Measurements from ENCODE around the gene APH1B.

APH1B gene

DNA sequence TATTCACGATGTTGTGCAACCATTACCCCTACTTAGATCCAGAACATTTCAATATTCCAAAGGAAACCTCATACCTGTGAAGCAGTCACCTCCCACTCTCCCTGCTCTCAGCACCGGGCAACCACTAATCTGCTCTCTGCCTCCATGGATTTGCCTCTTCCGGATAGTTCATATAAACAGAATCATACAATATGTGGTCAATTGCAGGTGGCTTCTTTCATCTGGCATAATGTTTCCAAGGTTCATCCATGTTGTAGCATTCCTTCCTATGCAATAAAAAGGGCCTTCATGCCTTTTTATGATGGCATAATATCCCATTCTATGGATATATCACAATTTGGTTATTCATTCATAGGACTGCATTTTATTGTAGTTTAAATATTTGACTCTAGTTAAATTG lies 80.3 kb downstream of the APH1B start:
- DNase-seq = no peak

DNA sequence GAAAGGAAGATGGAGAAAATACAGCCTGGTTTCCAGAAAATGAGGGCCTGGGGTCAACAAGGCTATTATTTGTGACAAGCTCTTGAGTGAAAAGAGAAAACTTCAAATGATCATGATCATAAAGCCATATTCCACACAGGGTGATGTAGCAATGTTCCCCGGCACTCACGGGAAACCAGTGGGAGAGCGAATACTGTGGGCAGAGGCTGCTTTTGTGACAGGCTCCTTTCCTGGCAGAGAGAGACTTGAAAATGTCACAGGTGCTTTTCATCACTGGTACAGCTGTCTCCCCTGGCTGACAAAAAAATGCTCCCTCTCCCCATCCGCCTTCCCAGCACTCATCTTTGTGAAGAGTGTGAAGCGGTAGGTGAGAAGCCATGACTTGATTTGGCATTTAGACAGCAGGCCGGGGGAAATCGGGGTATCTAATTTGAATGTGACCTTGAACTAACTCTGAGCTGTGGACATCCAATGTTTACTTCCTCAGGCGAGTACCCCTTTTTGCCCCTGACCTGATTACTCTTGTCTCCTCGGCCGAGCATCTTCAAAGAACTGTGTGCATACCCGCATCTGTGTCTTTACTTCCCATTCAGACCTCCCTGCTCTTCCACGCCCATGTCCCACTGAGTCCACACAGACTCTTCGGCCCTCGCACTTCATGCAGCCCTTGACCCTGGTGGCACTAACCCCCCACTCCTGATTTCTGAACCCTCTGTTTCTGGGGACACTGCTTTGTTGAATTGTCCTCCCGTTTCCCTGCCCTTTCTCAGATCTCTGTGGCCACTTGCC lies 81.0 kb downstream of the APH1B start:
- no peak for DNase-seq

Data from suppressor macrophage treated with lipopolysaccharide for 4 hours (primary cell).